ENCODE measurements around the gene EXOSC2.

GRCh38 chr9:130745210-130745800 is 51.7 kb downstream of the EXOSC2 start:
- TF ChIP-seq, protein P1, sequence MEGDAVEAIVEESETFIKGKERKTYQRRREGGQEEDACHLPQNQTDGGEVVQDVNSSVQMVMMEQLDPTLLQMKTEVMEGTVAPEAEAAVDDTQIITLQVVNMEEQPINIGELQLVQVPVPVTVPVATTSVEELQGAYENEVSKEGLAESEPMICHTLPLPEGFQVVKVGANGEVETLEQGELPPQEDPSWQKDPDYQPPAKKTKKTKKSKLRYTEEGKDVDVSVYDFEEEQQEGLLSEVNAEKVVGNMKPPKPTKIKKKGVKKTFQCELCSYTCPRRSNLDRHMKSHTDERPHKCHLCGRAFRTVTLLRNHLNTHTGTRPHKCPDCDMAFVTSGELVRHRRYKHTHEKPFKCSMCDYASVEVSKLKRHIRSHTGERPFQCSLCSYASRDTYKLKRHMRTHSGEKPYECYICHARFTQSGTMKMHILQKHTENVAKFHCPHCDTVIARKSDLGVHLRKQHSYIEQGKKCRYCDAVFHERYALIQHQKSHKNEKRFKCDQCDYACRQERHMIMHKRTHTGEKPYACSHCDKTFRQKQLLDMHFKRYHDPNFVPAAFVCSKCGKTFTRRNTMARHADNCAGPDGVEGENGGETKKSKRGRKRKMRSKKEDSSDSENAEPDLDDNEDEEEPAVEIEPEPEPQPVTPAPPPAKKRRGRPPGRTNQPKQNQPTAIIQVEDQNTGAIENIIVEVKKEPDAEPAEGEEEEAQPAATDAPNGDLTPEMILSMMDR (IDR thresholded peaks at IDR 0.05), result no peak
- TF ChIP-seq POLR2A (IDR thresholded peaks at IDR 0.05) (no peak), EP300 (IDR thresholded peaks at IDR 0.05) (no peak)
